ENCODE results near the gene DNAJB9. TPM values are rescaled to one million over a fixed set of nuclear protein-coding genes. Genes with fewer than 3 reads are reported as not detected.

DNAJB9 gene
- total RNA-seq, 1 donor from 2014 or later = 34.4 TPM

DNA sequence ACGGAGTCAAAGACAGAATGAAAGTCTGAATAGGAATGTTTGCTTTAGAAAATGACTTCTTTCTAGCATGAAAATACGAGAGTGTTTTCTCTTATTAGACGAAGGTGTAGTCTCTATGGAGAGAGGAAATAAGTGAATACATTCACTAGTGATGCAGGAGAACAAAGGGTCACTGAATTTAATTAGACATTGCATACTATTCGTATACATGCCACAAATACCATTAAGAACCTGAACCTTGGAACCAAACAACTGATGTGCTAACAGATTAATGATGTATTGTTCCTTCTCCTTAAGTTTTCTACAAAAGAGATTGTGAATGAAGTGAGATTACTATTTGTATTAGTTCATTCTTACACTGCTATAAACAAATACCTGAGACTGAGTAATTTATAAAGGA lies 10.4 kb upstream of the DNAJB9 start:
- DNase-seq (ENCODE audit: missing footprints) (no peak), ATAC-seq (no peak)
- intact Hi-C loops (cut with DNase I) = no loop called here

DNA sequence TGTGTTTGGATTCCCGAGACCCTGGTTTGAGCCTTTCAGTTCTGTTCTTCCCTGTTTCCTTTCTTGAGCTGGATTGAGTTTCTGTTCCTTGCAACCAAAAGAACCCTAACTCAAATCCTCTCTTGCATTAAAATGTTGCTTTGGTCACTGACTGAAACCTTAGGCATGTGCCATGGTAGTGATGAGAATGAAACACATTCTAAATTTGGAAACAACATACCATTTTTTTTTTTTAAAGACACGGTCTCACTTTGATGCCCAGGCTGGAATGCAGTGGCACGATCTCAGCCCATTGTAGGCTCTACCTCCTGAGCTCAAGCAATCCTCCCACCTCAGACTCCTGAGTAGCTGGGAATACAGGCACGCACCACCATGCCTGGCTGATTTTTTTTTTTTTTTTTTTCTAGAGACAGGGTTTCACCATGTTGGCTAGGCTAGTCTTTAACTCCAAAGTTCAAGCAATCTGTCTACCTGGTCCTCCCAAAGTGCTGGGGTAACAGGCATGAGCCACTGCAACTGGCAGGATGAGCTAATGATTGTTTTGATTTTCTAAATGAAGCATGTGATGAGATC lies 8.5 kb upstream of the DNAJB9 start:
- DNase-seq (ENCODE audit: missing footprints) (no peak), ATAC-seq (no peak)
- intact Hi-C loops (cut with DNase I) = no loop called here

DNA sequence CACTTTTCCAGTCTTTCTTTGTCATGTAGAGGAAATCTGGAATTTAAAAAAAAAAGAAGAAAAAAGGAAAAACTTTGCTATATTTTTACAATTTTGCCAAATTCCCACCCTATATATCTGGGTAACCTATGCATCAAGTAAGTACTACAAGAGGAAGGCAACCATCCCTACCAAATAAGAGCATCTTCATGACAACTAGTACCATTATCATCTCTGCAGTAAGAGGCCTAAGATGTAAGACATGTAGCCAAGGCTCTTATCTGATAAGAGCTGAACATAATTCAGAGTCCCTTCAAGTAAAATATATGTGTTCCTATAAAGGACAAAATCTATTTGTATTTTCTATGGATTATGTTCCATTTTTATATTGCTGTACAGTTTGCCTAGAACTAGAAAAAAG lies 3.7 kb upstream of the DNAJB9 start:
- intact Hi-C loops (cut with DNase I) = no loop called here
- no peak for DNase-seq (ENCODE audit: missing footprints)
- no peak for ATAC-seq

DNA sequence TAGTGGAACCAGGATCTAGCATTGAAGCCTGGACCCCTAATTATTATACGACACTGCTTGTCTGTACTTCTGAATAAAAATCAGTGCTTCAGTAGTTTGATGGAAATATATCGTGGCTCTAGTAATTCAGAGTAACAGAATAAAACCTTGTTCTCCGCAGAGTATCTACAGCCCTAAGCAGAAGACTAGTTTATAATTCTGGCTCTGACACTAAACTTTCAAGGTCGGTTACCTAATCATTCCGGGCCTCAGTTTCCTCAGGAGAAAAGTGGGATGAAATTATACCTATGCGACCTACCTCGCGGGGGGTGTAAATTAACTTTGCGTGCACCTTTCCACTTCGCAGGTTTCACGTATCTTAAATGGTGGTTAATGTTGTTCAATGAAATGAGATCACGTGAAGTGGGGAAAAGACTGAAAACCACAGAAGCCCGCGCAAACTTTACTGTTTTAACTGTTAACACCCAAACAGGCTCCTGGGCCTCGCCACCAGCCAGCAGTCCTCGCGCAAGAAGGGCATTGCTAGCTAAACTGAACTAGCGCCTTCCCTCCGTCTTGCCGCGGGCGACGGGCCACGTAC lies 783 bp upstream of the DNAJB9 start:
- intact Hi-C loops (cut with DNase I) = loop anchor here (1.0 kb wide), 1 partner anchor 43 kb away; the partner anchor contains the start of gene PNPLA8
- ATAC-seq (no peak), DNase-seq (ENCODE audit: missing footprints) (no peak)

DNA sequence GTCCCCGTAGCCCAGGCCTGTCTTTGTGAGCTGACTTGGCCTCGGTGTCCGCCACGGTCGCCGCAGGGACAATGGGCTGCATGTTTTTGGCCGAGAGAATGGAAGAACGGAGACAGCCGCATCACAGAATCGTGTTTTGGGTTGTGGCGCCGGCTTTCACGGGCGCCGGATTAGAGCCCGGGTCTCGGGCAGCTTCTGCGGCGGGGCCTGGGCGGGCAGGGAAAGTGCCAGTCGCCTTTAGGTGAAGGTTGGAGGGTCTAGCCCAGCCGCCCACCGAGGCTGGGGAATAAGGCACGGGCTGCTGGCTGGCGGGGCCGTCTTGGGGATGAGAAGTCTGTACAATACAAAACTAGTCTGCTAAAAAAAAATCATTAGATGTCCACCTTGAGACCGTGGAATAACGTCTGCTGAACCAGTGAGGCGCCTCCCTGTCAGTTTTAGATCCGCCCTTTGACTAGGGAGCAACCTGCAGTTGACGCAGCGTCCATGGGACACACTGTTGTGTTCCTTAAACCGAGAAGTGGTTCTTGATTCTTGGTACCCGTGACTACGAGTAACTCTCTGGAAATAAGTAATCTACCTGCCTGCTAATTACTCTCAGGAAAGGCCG lies 577 bp downstream of the DNAJB9 start:
- DNase-seq (ENCODE audit: missing footprints) (no peak), ATAC-seq (peak; percentile 17)
- intact Hi-C loops (cut with DNase I) = no loop called here

DNA sequence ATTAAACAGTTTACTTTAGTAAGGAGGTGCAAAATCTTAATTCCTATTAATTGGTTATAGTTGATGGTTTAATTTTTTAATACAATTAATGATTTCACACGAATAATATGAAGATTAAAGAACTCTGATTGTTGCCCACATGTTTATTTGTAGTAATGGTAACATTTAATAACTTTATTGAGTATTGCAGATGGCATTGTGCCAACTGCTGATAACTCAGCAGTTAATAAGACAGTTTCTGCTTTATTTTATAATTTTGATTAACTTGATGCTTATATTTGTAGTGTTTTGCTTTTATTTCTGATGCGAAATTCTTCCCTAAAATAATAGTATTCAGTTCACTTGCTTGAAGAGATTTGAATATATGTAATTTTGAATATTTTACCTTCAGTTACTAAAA lies 2.8 kb downstream of the DNAJB9 start:
- DNase-seq (ENCODE audit: missing footprints) = no peak
- intact Hi-C loops (cut with DNase I) = no loop called here
- ATAC-seq = no peak

DNA sequence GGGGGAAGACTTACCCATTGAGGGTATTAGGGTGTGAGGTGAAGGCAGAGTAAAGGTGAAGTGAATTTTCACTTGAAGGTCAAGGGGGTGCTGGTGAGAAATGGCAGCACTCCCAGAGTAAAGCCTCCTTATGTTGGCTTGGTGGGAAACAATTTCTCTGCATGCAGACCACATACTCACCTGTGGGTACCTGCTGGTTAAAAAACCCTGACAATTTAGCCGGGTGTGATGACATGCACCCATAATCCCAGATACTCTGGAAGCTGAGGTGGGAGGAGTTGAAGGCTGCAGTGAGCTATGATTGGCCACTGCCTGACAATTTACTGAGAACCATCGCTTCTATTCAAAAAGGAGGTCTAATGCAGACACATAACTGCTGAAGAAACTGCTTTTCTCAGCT lies 5.5 kb downstream of the DNAJB9 start:
- DNase-seq (ENCODE audit: missing footprints) (no peak), ATAC-seq (no peak)
- intact Hi-C loops (cut with DNase I) = no loop called here

DNA sequence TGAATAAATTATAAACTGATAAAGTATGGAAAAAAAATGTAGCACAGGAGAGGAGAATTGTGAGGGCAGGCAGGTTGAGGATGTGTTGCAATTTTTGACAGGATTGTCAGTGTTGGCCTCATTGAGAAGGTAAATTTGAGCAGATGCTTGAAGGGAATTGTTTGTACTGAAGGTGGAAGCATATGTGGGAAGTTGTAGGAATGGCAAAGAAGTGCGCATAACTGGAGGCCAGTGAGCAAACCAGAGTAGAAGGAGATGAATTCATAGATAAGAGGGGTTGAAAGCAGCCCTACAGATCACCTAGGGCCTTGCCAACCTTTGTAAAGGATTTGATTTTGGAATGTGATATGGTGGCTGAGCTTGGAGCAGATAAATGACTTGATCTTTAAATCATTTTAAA lies 6.4 kb downstream of the DNAJB9 start:
- DNase-seq (ENCODE audit: missing footprints) (no peak), ATAC-seq (no peak)
- intact Hi-C loops (cut with DNase I) = no loop called here

DNA sequence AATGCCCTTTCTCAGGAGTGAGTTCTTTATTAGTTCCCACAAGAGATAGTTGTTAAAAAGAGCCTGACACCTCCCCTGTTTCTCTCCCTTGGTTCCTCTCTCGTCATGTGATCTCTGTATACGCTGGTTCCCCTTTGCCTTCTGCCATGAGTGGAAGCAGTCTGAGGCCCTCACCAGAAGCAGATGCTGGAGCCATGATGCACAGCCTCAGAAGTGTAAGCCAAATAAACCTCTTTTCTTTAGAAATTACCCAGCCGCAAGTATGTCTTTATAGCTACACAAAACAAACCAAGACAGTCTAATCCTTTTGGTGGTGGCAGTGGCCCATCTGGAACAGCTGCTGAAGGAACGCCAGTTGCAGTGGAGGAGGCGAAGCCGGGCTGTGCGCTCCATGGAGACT lies 9.3 kb downstream of the DNAJB9 start:
- no peak for DNase-seq (ENCODE audit: missing footprints)
- ATAC-seq = no peak
- intact Hi-C loops (cut with DNase I) = no loop called here

DNA sequence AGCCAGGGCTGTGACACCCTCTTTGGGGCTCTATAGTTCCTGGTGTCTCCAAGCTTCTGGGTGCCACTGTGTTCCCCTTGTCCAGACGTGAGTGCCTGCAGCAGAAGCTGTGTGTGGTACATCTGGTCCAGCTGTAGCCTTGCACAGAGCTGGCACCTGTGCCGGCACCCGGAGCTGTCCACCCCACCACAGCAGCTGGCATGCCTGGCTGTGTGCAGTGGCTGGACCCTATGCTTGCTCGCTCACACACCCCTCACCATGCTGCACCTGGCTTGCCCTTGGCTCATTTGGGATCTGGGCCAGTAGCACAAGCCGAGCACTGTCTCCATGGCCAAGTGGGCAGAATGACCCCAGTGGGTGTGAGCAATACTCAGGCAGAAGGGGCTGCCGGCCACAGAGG lies 10.6 kb downstream of the DNAJB9 start:
- intact Hi-C loops (cut with DNase I) = no loop called here
- ATAC-seq = no peak
- no peak for DNase-seq (ENCODE audit: missing footprints)

DNA sequence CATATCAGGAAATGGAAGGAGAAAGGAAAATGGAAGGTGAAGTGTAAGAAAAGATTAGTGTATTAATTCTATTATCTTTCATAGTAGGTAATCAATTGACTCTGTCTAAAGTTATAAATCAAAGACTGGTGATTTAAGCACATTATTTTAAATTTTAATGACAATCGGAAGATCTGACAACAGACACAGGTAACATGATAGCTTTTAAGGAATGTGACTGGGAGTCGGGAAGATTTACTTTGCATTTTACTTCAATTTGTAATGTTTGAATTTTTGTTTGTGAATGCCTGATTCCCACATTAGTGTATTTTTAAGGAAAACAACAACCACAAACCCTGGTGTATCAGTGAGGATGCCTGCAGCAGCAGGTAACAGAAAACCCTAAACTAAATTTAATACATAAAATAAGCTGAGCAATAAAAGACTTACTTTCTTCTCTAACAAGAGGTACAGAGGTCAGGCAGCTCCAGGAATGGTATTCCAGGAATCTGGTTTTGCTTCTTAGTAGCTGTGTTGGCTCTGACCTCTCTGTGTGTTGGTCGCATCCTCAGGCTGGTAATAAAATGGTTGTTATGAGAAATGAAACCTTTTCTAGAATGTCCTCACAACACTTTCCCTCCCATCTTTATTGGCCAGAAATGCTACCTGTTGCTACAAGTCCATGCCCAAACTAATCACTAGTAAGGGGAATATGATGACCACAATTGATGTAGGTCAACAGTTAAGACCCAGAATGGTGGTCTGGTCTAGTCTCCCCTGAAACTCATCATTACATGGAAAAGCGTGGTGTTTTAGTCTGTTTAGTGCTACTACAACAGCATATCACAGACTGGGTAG lies 12.2 kb downstream of the DNAJB9 start:
- ATAC-seq (no peak), DNase-seq (ENCODE audit: missing footprints) (no peak)
- intact Hi-C loops (cut with DNase I) = no loop called here

DNA sequence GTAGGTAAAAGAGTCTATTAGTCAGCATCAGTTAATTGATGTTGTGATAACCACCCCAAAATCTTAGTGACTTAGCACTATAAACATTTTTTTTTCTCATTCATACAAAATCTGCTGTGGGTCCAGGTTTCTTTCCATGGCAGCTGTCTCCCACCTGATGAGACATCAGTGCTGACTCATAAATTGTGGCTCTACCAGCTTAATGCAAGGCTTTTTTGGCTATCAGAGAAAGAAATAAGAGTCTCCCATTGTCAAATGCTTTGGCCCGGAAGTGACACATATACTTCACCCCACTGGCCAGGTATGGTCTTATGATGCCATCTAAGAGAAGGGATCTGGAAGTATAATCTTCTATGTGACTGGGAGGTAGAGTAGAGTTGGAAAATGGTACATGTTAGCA lies 14.5 kb downstream of the DNAJB9 start:
- intact Hi-C loops (cut with DNase I) = no loop called here
- ATAC-seq (no peak), DNase-seq (ENCODE audit: missing footprints) (no peak)

DNA sequence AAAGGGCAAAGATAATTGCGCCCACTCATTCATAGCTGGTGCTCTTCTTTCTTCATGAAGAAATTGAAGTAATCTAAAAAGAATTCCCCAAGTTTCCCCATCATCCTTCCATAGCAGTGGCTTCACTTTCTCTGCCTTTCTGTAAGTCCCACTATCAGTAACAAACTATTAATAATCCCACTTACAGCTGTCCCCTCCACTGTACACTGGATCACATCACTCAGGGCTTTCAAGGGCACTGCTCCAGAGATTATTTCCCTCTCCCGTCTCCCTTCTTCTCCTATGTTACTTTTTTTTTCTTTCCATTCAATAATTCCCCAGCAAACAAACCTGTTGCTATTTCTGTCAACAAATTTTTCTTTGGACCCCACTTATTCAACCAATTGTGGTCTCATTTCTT lies 16.2 kb downstream of the DNAJB9 start:
- peak; percentile 79 for ATAC-seq
- no peak for DNase-seq (ENCODE audit: missing footprints)

DNA sequence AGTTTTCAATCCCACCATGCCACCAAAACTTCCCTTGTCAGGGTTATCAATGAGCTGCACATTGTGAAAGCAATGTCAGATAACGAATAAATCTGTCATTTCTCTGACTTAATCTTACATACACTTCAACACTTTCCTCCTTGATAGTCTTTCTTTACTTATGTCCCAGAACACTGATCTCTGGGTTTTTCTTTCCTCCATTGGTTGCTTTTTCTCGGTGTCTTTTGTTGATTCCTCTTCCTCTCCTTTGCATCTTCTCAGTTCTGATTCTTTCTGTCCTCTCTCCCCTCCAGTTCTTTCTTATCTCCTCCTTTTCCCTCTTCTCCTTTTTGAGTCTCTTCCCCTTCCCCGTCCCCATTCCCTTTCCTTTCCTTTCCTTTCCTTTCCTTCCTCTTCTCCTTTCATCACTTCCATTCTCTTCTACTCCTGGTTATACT lies 16.6 kb downstream of the DNAJB9 start:
- DNase-seq (ENCODE audit: missing footprints) (no peak), ATAC-seq (no peak)
- intact Hi-C loops (cut with DNase I) = no loop called here

More for the DNA sequence above, 16.2 kb downstream of the DNAJB9 start:
- intact Hi-C loops (cut with DNase I) = no loop called here

DNA sequence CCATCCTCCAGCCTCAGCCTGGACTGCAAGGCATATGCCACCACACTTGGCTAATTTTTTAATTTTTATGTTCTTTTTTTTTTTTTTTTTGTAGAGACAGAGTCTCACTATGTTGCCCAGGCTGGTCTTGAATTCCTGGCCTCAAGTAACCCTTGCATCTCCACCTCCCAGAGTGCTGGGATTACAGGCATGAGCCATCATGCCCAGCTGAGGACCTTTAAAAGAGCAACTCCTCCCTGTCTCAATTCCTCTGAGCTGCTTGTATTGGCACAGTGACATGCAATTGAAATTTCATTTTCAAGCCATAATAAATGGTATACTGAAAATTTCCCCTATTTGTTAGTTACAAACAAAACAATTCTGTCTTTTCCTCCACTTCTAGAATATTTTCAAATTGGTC lies 19.5 kb downstream of the DNAJB9 start:
- DNase-seq (ENCODE audit: missing footprints) (no peak), ATAC-seq (no peak)
- intact Hi-C loops (cut with DNase I) = no loop called here

DNA sequence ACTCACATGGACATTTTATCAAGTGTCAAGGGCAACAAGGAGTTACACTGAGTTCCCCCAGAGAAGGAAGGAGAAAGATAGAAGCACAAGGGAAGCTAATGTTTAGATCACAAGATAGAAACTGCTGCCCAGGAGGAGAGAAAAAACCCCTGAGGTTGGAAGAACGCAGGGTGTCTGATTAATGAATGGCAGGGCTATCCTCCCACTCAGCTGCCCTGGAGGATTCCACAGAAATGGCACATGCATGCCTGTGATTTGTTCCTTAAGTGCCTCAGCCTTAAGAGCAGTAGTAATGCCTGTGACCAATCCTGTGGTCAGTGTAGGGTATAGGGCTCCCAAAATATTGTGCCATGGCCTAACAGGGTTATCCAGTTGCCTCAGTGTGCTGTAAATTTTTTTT lies 20.2 kb downstream of the DNAJB9 start:
- no peak for DNase-seq (ENCODE audit: missing footprints)
- intact Hi-C loops (cut with DNase I) = no loop called here
- no peak for ATAC-seq

DNA sequence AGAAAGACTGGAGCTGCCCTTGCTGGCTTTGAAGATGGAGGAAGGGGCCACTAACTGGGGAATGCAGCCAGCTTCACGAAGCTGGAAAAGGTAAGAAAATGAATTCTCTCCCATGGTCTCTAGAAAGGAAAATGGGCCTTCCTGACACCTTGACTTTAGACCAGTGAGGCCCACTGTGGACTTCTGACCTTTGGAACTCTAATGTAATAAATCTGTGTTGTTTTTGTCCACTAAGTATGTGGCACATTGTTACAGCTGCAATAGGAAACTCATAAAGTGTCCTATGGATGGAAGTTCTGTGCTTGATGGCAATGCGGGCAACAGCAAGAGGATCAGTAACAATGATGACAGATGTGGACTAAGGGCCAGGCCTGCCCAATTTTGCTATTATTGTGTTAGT lies 20.9 kb downstream of the DNAJB9 start:
- ATAC-seq = no peak
- intact Hi-C loops (cut with DNase I) = no loop called here
- DNase-seq (ENCODE audit: missing footprints) = no peak

DNA sequence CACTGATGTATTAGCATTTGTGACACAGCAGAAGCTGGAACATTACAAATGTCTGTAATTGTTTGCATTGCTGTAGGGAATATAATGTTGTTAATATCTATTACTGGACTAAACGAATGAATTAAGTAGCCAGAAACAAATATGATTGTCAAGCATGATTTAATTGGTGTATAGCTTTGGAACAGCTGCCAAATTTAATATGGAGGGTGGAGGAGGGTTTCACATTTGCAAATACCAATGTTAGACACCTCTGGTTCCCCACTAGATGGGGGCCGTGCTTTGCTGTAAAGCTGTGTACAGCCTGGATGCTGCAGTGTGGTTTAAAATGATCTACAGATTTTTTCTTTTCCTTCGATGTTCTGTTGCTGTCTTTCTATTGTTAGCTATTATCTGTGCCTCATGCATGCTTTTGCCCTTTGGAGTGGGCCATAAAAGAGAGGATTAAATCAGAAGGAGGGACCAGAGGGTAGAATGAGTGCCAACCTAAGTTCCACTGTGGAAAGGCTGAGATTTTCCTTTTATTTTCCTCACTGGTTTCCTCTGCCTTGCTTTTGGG lies 23.1 kb downstream of the DNAJB9 start:
- intact Hi-C loops (cut with DNase I) = no loop called here
- ATAC-seq (no peak), DNase-seq (ENCODE audit: missing footprints) (no peak)

DNA sequence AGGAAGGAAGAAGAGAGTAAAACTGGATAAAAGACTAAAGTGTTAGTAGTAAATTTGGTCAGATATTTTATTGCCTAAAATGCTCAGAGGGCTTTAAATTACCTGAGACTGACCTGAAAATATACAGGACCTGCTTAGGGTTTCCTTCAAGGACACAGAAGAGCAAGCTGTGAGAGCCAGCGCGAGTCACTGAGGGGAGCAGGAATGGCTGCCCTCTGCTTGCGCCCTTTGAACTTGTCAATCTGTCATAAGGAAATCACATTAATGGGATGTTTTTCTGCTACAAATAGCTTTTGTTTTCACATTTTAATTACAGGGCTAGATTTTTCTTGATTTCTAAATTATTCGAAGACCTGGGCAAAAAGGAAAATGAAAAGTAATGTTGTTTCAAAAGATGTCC lies 26.9 kb downstream of the DNAJB9 start:
- ATAC-seq (no peak), DNase-seq (ENCODE audit: missing footprints) (no peak)
- intact Hi-C loops (cut with DNase I) = no loop called here

DNA sequence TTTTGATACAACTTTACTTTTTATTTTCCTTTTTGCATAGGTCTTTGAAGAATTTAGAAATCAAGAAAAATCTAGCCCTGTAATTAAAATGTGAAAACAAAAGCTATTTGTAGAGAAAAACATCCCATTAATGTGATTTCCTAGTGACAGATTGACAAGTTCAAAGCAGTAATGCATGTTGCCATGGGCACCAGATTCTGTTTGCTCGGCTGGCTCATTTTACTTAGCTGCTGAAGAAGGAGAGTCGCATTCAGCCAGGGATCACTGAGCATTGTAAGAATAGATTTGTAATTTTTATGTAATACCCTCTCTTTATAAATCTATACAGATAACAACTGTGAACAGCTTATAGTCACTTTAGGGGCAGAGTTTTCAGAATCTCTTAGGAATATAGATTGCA lies 28.5 kb downstream of the DNAJB9 start:
- no peak for DNase-seq (ENCODE audit: missing footprints)
- intact Hi-C loops (cut with DNase I) = no loop called here
- ATAC-seq = no peak
